DND-41 (cell line): ENCODE data around the gene HCN3.

Source experiments
- EZH2 ChIP-seq: IDR thresholded peaks from 3 replicates; pipeline ENCODE4 v1.6.1; 2012; ENCODE audit warnings: borderline replicate concordance, low read depth, mild to moderate bottlenecking, moderate library complexity, low read length, inconsistent platforms; ENCODE audit not compliant: severe bottlenecking
- TF ChIP-seq, protein P1 (sequence below): IDR thresholded peaks from 2 replicates; pipeline ENCODE4 v1.5.1; 2012; ENCODE audit warnings: borderline replicate concordance, low read length, moderate library complexity, mild to moderate bottlenecking; ENCODE audit not compliant: poor library complexity, severe bottlenecking; ENCODE audit errors: extremely low read depth

DNA sequence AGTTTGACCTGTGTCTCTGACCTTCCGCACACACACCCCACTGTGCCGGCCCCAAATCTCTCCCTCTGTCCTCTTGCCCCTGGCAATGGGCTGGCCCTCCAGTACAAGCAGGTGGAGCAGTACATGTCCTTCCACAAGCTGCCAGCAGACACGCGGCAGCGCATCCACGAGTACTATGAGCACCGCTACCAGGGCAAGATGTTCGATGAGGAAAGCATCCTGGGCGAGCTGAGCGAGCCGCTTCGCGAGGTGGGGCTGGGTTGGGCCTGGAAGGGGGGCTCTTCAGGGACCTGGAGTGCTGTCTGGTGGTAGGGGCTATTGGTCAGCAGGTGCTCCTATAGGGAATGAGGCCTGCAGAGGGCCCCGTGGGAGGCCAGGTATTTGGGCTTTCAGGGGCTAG is 7.8 kb downstream of the HCN3 start:
- no peak for TF ChIP-seq EZH2
- TF ChIP-seq, protein P1, sequence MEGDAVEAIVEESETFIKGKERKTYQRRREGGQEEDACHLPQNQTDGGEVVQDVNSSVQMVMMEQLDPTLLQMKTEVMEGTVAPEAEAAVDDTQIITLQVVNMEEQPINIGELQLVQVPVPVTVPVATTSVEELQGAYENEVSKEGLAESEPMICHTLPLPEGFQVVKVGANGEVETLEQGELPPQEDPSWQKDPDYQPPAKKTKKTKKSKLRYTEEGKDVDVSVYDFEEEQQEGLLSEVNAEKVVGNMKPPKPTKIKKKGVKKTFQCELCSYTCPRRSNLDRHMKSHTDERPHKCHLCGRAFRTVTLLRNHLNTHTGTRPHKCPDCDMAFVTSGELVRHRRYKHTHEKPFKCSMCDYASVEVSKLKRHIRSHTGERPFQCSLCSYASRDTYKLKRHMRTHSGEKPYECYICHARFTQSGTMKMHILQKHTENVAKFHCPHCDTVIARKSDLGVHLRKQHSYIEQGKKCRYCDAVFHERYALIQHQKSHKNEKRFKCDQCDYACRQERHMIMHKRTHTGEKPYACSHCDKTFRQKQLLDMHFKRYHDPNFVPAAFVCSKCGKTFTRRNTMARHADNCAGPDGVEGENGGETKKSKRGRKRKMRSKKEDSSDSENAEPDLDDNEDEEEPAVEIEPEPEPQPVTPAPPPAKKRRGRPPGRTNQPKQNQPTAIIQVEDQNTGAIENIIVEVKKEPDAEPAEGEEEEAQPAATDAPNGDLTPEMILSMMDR = no peak
